ENCODE results near the gene ALCAM. TPM values are rescaled to one million over a fixed set of nuclear protein-coding genes. Genes with fewer than 3 reads are reported as not detected.

The ALCAM gene
- total RNA-seq, 4 donors from 2014 or later, result 9.4 to 25.9 (median 16.6) TPM

DNA sequence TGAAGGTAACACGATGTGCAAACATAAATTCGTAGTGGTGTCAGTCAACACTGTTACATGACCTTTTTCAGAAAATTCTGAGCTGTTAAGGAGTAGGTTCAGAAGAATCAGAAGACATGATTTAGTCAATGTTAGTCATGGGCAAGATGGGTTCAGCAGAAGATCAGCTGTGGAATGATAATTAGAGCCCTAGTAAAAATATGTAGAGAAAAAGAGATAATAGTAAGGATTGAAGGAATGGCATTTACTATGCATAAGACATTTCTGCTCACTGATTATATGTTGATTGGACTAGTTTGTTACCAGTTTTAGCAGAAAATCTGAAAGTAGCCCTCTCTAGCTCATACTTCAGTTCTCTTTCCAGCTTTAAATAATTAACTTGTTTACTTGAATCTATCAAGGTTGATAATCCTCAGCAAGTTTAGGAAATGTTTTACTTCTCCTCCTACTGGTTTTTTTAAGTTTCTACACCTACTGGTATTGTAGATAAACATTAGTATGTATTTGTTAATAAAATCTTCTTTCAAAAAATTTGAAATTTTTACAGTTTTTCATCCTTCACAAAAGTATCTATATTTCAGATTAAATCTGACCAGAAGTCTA lies 98.6 kb downstream of the ALCAM start:
- no peaks in the 10 kb centered on the region for H3K36me3 ChIP-seq
- no peaks in the 10 kb centered on the region for H3K4me1 ChIP-seq
- no peak for DNase-seq
- in situ Hi-C loops (cut with MboI; ENCODE audit: low pct_ligation_motif_present in 1 of 4, low pct_unique_long_range_greater_than_20kb in 1 of 4, low sequenced_read_pairs in 3 of 4) (no loop called here), intact Hi-C loops (cut with DNase I; ENCODE audit: low total_unique reads) (no loop called here)
- no peaks in the 10 kb centered on the region for H3K9me3 ChIP-seq
- no peaks in the 10 kb centered on the region for H3K27me3 ChIP-seq
- no peak for TF ChIP-seq POLR2AphosphoS5 (IDR thresholded peaks at IDR 0.05)
- TF ChIP-seq, protein P1, sequence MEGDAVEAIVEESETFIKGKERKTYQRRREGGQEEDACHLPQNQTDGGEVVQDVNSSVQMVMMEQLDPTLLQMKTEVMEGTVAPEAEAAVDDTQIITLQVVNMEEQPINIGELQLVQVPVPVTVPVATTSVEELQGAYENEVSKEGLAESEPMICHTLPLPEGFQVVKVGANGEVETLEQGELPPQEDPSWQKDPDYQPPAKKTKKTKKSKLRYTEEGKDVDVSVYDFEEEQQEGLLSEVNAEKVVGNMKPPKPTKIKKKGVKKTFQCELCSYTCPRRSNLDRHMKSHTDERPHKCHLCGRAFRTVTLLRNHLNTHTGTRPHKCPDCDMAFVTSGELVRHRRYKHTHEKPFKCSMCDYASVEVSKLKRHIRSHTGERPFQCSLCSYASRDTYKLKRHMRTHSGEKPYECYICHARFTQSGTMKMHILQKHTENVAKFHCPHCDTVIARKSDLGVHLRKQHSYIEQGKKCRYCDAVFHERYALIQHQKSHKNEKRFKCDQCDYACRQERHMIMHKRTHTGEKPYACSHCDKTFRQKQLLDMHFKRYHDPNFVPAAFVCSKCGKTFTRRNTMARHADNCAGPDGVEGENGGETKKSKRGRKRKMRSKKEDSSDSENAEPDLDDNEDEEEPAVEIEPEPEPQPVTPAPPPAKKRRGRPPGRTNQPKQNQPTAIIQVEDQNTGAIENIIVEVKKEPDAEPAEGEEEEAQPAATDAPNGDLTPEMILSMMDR (IDR thresholded peaks at IDR 0.05), result no peak
- TF ChIP-seq POLR2A (IDR thresholded peaks at IDR 0.05), result no peak
- no peak for TF ChIP-seq EP300 (IDR thresholded peaks at IDR 0.05; ENCODE audit: low read depth)
- no peak overlapping the region for H3K4me3 ChIP-seq
- 89 to 97% methylated on average over 2 of the region's 2 CpGs for WGBS, 2 donors (ENCODE audit: low coverage in 1 of 2)
- no peak overlapping the region for H3K27ac ChIP-seq

DNA sequence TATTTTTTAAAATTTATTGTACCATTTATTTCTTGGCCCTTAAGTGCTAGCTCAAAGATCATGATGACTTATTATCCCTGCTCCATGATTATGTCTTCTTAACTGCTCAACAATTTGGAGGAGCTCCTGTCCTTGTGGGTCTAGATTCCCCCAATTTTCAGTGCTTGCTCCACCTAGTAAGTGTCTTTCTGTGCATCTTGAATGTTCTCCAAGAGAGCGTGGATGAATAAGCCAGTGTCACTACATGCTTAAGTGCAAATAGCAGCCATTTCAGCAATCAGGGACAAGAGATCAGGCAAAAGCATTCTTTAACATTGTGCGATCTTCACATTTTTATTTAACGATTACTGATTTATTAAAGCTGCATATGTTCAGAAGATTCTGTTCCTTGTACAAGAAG lies 99.4 kb downstream of the ALCAM start:
- H3K4me3 ChIP-seq, result no peak overlapping the region
- H3K27ac ChIP-seq, result no peak overlapping the region
- H3K36me3 ChIP-seq, result no peaks in the 10 kb centered on the region
- DNase-seq, result no peak
- TF ChIP-seq EP300 (IDR thresholded peaks at IDR 0.05; ENCODE audit: low read depth), result no peak
- no peak for TF ChIP-seq POLR2A (IDR thresholded peaks at IDR 0.05)
- TF ChIP-seq, protein P1 (IDR thresholded peaks at IDR 0.05), result no peak
- TF ChIP-seq POLR2AphosphoS5 (IDR thresholded peaks at IDR 0.05), result no peak
- intact Hi-C loops (cut with DNase I; ENCODE audit: low total_unique reads), result no loop called here
- in situ Hi-C loops (cut with MboI; ENCODE audit: low pct_ligation_motif_present in 1 of 4, low pct_unique_long_range_greater_than_20kb in 1 of 4, low sequenced_read_pairs in 3 of 4), result no loop called here
- no peaks in the 10 kb centered on the region for H3K4me1 ChIP-seq
- no peaks in the 10 kb centered on the region for H3K27me3 ChIP-seq
- WGBS, 2 donors (ENCODE audit: low coverage in 1 of 2), result 82 to 91% methylated on average over 3 of the region's 3 CpGs
- H3K9me3 ChIP-seq, result no peaks in the 10 kb centered on the region

DNA sequence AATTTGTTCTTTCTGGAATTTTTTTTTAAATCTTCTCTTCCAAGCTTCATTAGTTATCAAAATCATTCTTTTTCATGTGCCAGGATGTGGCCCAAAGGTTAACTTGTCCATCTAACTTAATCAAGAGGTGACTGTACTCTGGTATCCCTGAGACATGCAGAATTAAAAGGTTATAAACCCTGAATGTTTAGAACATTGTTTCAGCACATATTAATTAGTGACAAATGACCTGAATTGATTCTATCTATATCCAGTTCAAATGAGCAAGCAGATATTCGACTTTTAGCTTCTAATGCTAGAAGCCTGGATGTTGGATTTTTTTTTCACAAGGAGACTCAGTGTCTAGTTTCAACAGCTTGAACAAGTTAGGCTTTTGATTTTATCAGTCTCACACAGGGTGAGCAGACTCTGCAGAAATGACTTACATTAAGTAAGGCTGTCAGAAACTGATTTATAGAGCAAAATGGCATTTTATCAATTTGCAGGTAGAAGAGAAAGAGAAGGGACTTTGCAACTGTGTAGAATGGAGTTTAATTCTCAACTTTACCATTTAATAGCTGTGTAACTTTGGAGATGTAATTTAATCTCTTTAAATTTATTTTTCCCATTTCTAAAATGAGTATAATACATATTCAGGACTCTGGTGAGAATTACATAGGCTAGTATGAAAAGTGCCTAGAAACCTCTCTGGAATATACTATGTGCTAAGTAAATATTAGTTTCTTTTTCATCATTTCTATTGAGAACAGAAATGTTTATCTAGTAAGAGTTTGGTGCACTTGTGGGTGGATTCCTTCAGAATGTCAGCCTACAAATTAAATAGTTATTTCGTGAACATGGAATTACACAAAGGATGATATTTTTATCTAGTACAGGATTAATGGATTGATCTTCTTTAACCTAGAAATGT lies 100.0 kb downstream of the ALCAM start:
- H3K4me3 ChIP-seq, result no peak overlapping the region
- H3K27ac ChIP-seq, result no peak overlapping the region
- no peak for DNase-seq
- in situ Hi-C loops (cut with MboI; ENCODE audit: low pct_ligation_motif_present in 1 of 4, low pct_unique_long_range_greater_than_20kb in 1 of 4, low sequenced_read_pairs in 3 of 4), result no loop called here
- TF ChIP-seq POLR2A (IDR thresholded peaks at IDR 0.05) (no peak), EP300 (IDR thresholded peaks at IDR 0.05; ENCODE audit: low read depth) (no peak), POLR2AphosphoS5 (IDR thresholded peaks at IDR 0.05) (no peak)
- TF ChIP-seq, protein P1 (IDR thresholded peaks at IDR 0.05), result no peak
- no peaks in the 10 kb centered on the region for H3K36me3 ChIP-seq
- H3K27me3 ChIP-seq, result no peaks in the 10 kb centered on the region
- intact Hi-C loops (cut with DNase I; ENCODE audit: low total_unique reads), result no loop called here
- H3K4me1 ChIP-seq, result no peaks in the 10 kb centered on the region
- no peaks in the 10 kb centered on the region for H3K9me3 ChIP-seq
- 43% methylated on average over 2 of the region's 2 CpGs for WGBS, 2 donors (ENCODE audit: low coverage in 1 of 2)

DNA sequence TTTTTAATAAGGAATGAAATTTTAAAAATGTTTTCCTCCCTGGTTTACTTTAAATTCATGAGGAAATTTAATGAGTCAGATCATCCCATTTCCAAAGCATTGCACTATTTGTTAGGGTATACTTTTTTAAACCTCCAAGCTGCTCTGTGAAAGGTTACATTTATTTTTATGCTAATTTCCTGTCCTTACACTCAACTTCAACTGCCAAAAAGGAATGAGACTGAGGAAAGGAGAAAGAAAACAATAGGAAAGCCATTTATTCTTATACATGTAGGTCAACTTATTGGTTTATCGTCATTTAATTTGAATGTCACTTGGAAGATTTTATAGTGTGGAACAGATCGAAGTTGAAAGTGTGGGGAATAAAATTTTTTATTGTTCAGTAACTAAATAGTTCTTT lies 104.1 kb downstream of the ALCAM start:
- Histone ChIP-seq H3K36me3 (no peaks in the 10 kb centered on the region), H3K27me3 (no peaks in the 10 kb centered on the region), H3K27ac (no peak overlapping the region), H3K9me3 (no peaks in the 10 kb centered on the region), H3K4me1 (no peaks in the 10 kb centered on the region), H3K4me3 (no peak overlapping the region)
- no peak for DNase-seq
- in situ Hi-C loops (cut with MboI; ENCODE audit: low pct_ligation_motif_present in 1 of 4, low pct_unique_long_range_greater_than_20kb in 1 of 4, low sequenced_read_pairs in 3 of 4) (no loop called here), intact Hi-C loops (cut with DNase I; ENCODE audit: low total_unique reads) (no loop called here)
- WGBS, 2 donors (ENCODE audit: low coverage in 1 of 2), result 86 to 89% methylated on average over 2 of the region's 2 CpGs
- TF ChIP-seq POLR2AphosphoS5 (IDR thresholded peaks at IDR 0.05) (no peak), POLR2A (IDR thresholded peaks at IDR 0.05) (no peak), EP300 (IDR thresholded peaks at IDR 0.05; ENCODE audit: low read depth) (no peak)
- TF ChIP-seq, protein P1 (IDR thresholded peaks at IDR 0.05), result no peak

All from transverse colon (tissue), 4 donors.